HCT116 (cell line): ENCODE measurements around the gene RHBDL3. TPM values are rescaled to one million over a fixed set of nuclear protein-coding genes. Genes with fewer than 3 reads are reported as not detected.

Experiments
- ATAC-seq: fragments of 200-7000 bp; cut with Tn5 transposase; 2 replicates; pipeline ENCODE4 v1.9.1; 2020; ENCODE audit warnings: mild to moderate bottlenecking, moderate library complexity
- BruUV-seq: library from RNA; stranded (reverse); fragments of 400-500 nt; replicated peaks from 2 replicates; lab custom pipeline; 2021; lab: Mats Ljungman, UMichigan
- CTCF ChIA-PET: fragments of 300-600 bp; sonication (Branson Sonifier 250); formaldehyde crosslinking; loops from one replicate; lab custom pipeline; 2021; ENCODE audit warnings: antibody characterized with exemption; lab: Charles Lee
- POLR2A ChIA-PET: fragments of 300-600, 350-600 bp; sonication (Branson Sonifier 250); formaldehyde crosslinking; loops from one replicate; lab custom pipeline; 2021; ENCODE audit warnings: antibody characterized with exemption; lab: Charles Lee
- RAD21 ChIA-PET, 2 experiments: fragments of 300-600 bp; sonication (Branson Sonifier 250); formaldehyde crosslinking; loops; one replicate each; lab custom pipeline; 2023; ENCODE audit warnings: low total read pairs in 2 of 2; ENCODE audit not compliant: uncharacterized antibody in 2 of 2, unreplicated experiment in 2 of 2, low non-redundant PET in 1 of 2; lab: Charles Lee
- DNase-seq: peaks from one replicate; pipeline ENCODE4 v3.0.0-alpha.2; 2010; ENCODE audit warnings: low read depth, low spot score
- H2AFZ ChIP-seq: fragments of 200-600 bp; shearing (Covaris generic), sonication (generic); 2 replicates; pipeline ENCODE4 v1.6.1; 2017; ENCODE audit warnings: low read depth, mixed run types, mixed read lengths, antibody characterized with exemption, low read length; ENCODE audit not compliant: poor library complexity, severe bottlenecking
- H3K27ac ChIP-seq: 2 replicates; pipeline ENCODE4 v1.5.1; 2012; ENCODE audit warnings: low read depth, low read length
- H3K27me3 ChIP-seq: fragments of 200-600 bp; sonication (generic); 2 replicates; pipeline ENCODE4 v1.6.1; 2016; ENCODE audit warnings: mixed run types, low read length, mixed read lengths; ENCODE audit not compliant: insufficient read depth
- H3K36me3 ChIP-seq, 2 experiments: fragments of 200-500 bp in 1 of 2; fragments of 200-600 bp in 1 of 2; sonication (Bioruptor generic) in 1 of 2; sonication (generic) in 1 of 2; 2 replicates each; pipeline versions ENCODE4 v1.5.1 to v1.6.1; 2014 to 2016; ENCODE audit warnings: low read length in 2 of 2, inconsistent platforms in 1 of 2, mixed read lengths in 1 of 2, mixed run types in 1 of 2; ENCODE audit not compliant: insufficient read depth in 2 of 2, control insufficient read depth in 1 of 2
- H3K4me1 ChIP-seq, 2 experiments: fragments of 200-600 bp in 1 of 2; sonication (generic) in 1 of 2; 2 replicates each; pipeline versions ENCODE4 v1.5.1 to v1.6.1; 2012 to 2017; ENCODE audit warnings: low read length in 2 of 2, inconsistent platforms in 1 of 2, mild to moderate bottlenecking in 1 of 2, mixed read lengths in 1 of 2, mixed run types in 1 of 2, moderate library complexity in 1 of 2; ENCODE audit not compliant: insufficient read depth in 2 of 2, control insufficient read depth in 1 of 2
- H3K4me2 ChIP-seq: fragments of 200-600 bp; sonication (generic); 2 replicates; pipeline ENCODE4 v1.6.1; 2017; ENCODE audit warnings: mixed run types, low read length, mixed read lengths
- H3K4me3 ChIP-seq, 2 experiments: fragments of 200-600 bp in 1 of 2; sonication (generic) in 1 of 2; replicated peaks in 1 of 2; 2 replicates each; pipeline ENCODE4 v1.5.1; 2011 to 2016; ENCODE audit warnings: low read length in 2 of 2, control low read depth in 1 of 2, low read depth in 1 of 2, mild to moderate bottlenecking in 1 of 2, mixed read lengths in 1 of 2, mixed run types in 1 of 2
- H3K79me2 ChIP-seq: fragments of 200-600 bp; sonication (generic); 2 replicates; pipeline ENCODE4 v1.6.1; 2017; ENCODE audit warnings: mild to moderate bottlenecking, mixed run types, low read length, moderate library complexity, mixed read lengths; ENCODE audit not compliant: insufficient read depth
- H3K9ac ChIP-seq: fragments of 200-600 bp; sonication (generic); 2 replicates; pipeline ENCODE4 v1.6.1; 2016; ENCODE audit warnings: low read length, mixed read lengths
- H3K9me2 ChIP-seq: fragments of 200-600 bp; sonication (generic), shearing (Covaris generic); 2 replicates; pipeline ENCODE4 v1.6.1; 2017; ENCODE audit warnings: mixed run types, mild to moderate bottlenecking, moderate library complexity; ENCODE audit not compliant: insufficient read depth
- H3K9me3 ChIP-seq, 2 experiments: fragments of 200-500 bp in 1 of 2; fragments of 200-600 bp in 1 of 2; sonication (Bioruptor generic) in 1 of 2; sonication (generic) in 1 of 2; 2 replicates each; pipeline ENCODE4 v1.6.1; 2014 to 2017; ENCODE audit warnings: low read length in 2 of 2, mixed read lengths in 2 of 2, inconsistent platforms in 1 of 2, low read depth in 1 of 2, mild to moderate bottlenecking in 1 of 2, mixed run types in 1 of 2, moderate library complexity in 1 of 2; ENCODE audit not compliant: control insufficient read depth in 1 of 2, insufficient read depth in 1 of 2
- H4K20me1 ChIP-seq: fragments of 200-600 bp; sonication (generic), shearing (Covaris generic); 2 replicates; pipeline ENCODE4 v1.6.1; 2017; ENCODE audit warnings: mixed run types, mild to moderate bottlenecking, moderate library complexity; ENCODE audit not compliant: insufficient read depth
- CBX3 ChIP-seq: IDR thresholded peaks from 2 replicates; pipeline ENCODE4 v1.6.1; 2012; ENCODE audit warnings: low read depth
- ELF1 ChIP-seq: IDR thresholded peaks from 2 replicates; pipeline ENCODE4 v1.6.1; 2012; ENCODE audit warnings: low read depth, borderline replicate concordance
- FOSL1 ChIP-seq: IDR thresholded peaks from 2 replicates; pipeline ENCODE4 v1.6.1; 2012; ENCODE audit warnings: low read depth
- RAD21 ChIP-seq: IDR thresholded peaks from 2 replicates; pipeline ENCODE4 v1.6.1; 2012; ENCODE audit warnings: low read depth, mild to moderate bottlenecking
- SRF ChIP-seq: IDR thresholded peaks from 2 replicates; pipeline ENCODE4 v1.6.1; 2012; ENCODE audit warnings: low read depth
- TCF7L2 ChIP-seq: IDR thresholded peaks from 2 replicates; pipeline ENCODE4 v1.7.0; 2011; ENCODE audit warnings: borderline replicate concordance, inconsistent platforms; ENCODE audit not compliant: insufficient read depth, insufficient read length; ENCODE audit errors: extremely low read depth
- intact Hi-C: fragments of 100-400 bp; cut with micrococcal nuclease; formaldehyde crosslinking; loops from 2 replicates; pipeline ENCODE4 v1.10.0; 2022
- total RNA-seq: library from RNA; stranded (reverse); gene quantifications from one replicate; pipeline ENCODE4 v1.2.1, GENCODE V29; 2021; ENCODE audit not compliant: unreplicated experiment

The RHBDL3 gene
- total RNA-seq, 1 experiment from 2014 or later: 4.0 TPM

DNA sequence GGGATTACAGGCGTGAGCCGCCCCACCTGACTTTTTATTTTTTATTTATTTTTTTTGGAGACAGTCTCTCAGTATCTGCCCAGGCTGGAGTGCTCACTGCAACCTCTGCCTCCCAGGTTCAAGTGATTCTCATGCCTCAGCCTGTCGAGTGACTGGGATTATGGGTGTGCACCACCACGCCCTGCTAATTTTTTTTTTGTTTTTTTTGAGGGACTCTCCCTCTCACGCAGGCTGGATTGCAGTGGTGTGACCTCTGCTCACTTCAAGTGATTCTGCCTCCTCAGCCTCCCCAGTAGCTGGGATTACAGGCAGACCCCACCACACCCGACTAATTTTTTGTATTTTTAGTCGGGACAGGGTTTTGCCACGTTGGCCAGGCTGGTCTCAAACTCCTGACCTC is 92.0 kb downstream of the RHBDL3 start:
- peaks cover 55% of the 10 kb centered on the region; the same call in 1 of the 2 replicates for H4K20me1 ChIP-seq
- no peak for ATAC-seq
- no peak overlapping the region for H3K4me3 ChIP-seq
- intact Hi-C loops: no loop called here
- no peaks in the 10 kb centered on the region for H3K27me3 ChIP-seq
- H3K9me3 ChIP-seq: no peaks in the 10 kb centered on the region
- H3K9me2 ChIP-seq: no peaks in the 10 kb centered on the region
- ChIA-PET CTCF (no interaction called here), POLR2A (no interaction called here), RAD21 (no interaction called here)
- no peak overlapping the region for H3K27ac ChIP-seq
- H3K9ac ChIP-seq: no peak overlapping the region
- peaks cover 100% of the 10 kb centered on the region for H3K79me2 ChIP-seq
- H3K4me1 ChIP-seq: 0 out of 4 replicates have a peak, but pooled peaks cover 0 to 1% of the 10 kb centered on the region in 2 experiments
- H2AFZ ChIP-seq: no peak overlapping the region
- no peak for TF ChIP-seq TCF7L2
- TF ChIP-seq CBX3: no peak
- TF ChIP-seq RAD21: no peak
- TF ChIP-seq SRF: no peak
- no peak for TF ChIP-seq FOSL1
- peaks cover 61 to 78% of the 10 kb centered on the region in 2 experiments for H3K36me3 ChIP-seq
- no peak for DNase-seq
- no TSS peak for BruUV-seq
- no peak overlapping the region for H3K4me2 ChIP-seq

DNA sequence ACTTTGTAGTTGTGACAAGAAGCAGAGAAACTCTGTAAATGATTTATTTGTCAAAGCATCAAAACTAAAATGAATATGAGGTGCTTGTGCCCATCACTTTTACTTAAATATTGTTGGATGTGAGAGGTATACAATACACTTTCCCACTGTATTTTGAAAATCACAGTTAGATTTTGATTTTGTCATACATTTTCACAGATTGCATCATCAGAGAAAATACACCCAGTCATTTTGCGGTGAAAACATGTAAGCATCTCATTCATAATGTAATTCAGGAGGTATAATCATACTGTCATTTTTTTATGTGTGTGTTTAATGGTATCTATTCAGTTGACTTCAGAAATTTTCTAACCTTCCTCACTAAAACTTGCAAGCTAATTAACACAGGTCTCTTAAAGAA is 95.6 kb downstream of the RHBDL3 start:
- ChIA-PET CTCF (no interaction called here), POLR2A (no interaction called here), RAD21 (no interaction called here)
- DNase-seq (no peak), ATAC-seq (no peak)
- H3K9me3 ChIP-seq: no peaks in the 10 kb centered on the region
- peaks cover 100% of the 10 kb centered on the region for H3K79me2 ChIP-seq
- peaks cover 78 to 84% of the 10 kb centered on the region in 2 experiments for H3K36me3 ChIP-seq
- H3K4me3 ChIP-seq: no peak overlapping the region
- no peak for TF ChIP-seq ELF1
- no peak for TF ChIP-seq TCF7L2
- no peak for TF ChIP-seq CBX3
- no peaks in the 10 kb centered on the region for H3K27me3 ChIP-seq
- no TSS peak for BruUV-seq
- no peaks in the 10 kb centered on the region for H3K9me2 ChIP-seq
- H4K20me1 ChIP-seq: peaks cover 35% of the 10 kb centered on the region
- no peak overlapping the region for H3K9ac ChIP-seq
- no peaks in the 10 kb centered on the region for H3K4me1 ChIP-seq
- no peak overlapping the region for H2AFZ ChIP-seq
- H3K4me2 ChIP-seq: no peak overlapping the region
- H3K27ac ChIP-seq: no peak overlapping the region
- intact Hi-C loops: no loop called here
